CD8-positive, alpha-beta memory T cell (primary cell): ENCODE results near the gene FUT2. TPM values are rescaled to one million over a fixed set of nuclear protein-coding genes. Genes with fewer than 3 reads are reported as not detected.
A peak's percentile ranks its signal among the peaks of the same experiment; 100 is the strongest.

Experiments used
- CTCF ChIA-PET: fragments of 350-600 bp; sonication (Branson Sonifier 250); formaldehyde crosslinking; loops from one replicate; lab custom pipeline; 2021; ENCODE audit warnings: antibody characterized with exemption; lab: Charles Lee
- POLR2A ChIA-PET: fragments of 350-600 bp; sonication (Branson Sonifier 250); formaldehyde crosslinking; loops from one replicate; lab custom pipeline; 2021; ENCODE audit warnings: antibody characterized with exemption; lab: Charles Lee
- DNase-seq, 5 donors: peaks; one replicate each; pipeline versions ENCODE4 v3.0.0 to v3.0.0-alpha.2; 2020 to 2022; ENCODE audit warnings: mixed read lengths in 1 of 5
- H3K27ac ChIP-seq: one replicate; pipeline ENCODE4 v1.7.0; 2013; ENCODE audit warnings: low read depth, mild to moderate bottlenecking, low read length, moderate library complexity
- H3K27me3 ChIP-seq: 2 replicates; pipeline ENCODE4 v1.7.0; 2013; ENCODE audit warnings: low read length, mild to moderate bottlenecking; ENCODE audit not compliant: insufficient read depth, poor library complexity, severe bottlenecking
- H3K36me3 ChIP-seq: 2 replicates; pipeline ENCODE4 v1.7.0; 2013; ENCODE audit warnings: mild to moderate bottlenecking, low read length, moderate library complexity; ENCODE audit not compliant: insufficient read depth
- H3K4me1 ChIP-seq: 2 replicates; pipeline ENCODE4 v1.7.0; 2013; ENCODE audit warnings: mild to moderate bottlenecking, low read length, moderate library complexity; ENCODE audit not compliant: insufficient read depth
- H3K4me3 ChIP-seq: 2 replicates; pipeline ENCODE4 v1.7.0; 2013; ENCODE audit warnings: mild to moderate bottlenecking, low read length
- H3K9me3 ChIP-seq: 2 replicates; pipeline ENCODE4 v1.7.0; 2013; ENCODE audit warnings: mild to moderate bottlenecking, low read length
- H3K27ac Mint-ChIP-seq, 8 donors: one replicate each; pipeline ENCODE4 v1.8.0; 2020 to 2021; ENCODE audit warnings: mixed read lengths in 8 of 8, mild to moderate bottlenecking in 6 of 8, inconsistent platforms in 3 of 8, moderate library complexity in 3 of 8
- H3K27me3 Mint-ChIP-seq, 2 donors: one replicate each; pipeline ENCODE4 v1.8.0; 2020 to 2021; ENCODE audit warnings: mixed read lengths in 2 of 2, mild to moderate bottlenecking in 1 of 2, moderate library complexity in 1 of 2
- H3K36me3 Mint-ChIP-seq, 3 donors: one replicate each; pipeline ENCODE4 v1.8.0; 2020 to 2021; ENCODE audit warnings: mixed read lengths in 3 of 3, inconsistent platforms in 1 of 3, mild to moderate bottlenecking in 1 of 3
- H3K4me1 Mint-ChIP-seq, 3 donors: one replicate each; pipeline ENCODE4 v1.8.0; 2020 to 2021; ENCODE audit warnings: mixed read lengths in 3 of 3, inconsistent platforms in 1 of 3, mild to moderate bottlenecking in 1 of 3
- H3K4me3 Mint-ChIP-seq, 7 donors: one replicate each; pipeline ENCODE4 v1.8.0; 2020 to 2021; ENCODE audit warnings: mixed read lengths in 7 of 7, mild to moderate bottlenecking in 6 of 7, moderate library complexity in 4 of 7, inconsistent platforms in 2 of 7
- H3K9me3 Mint-ChIP-seq, 5 donors: one replicate each; pipeline ENCODE4 v1.8.0; 2020 to 2022; ENCODE audit warnings: mixed read lengths in 5 of 5, mild to moderate bottlenecking in 3 of 5, moderate library complexity in 2 of 5, inconsistent platforms in 1 of 5
- polyA plus RNA-seq: library from polyadenylated mRNA; unstranded; fragments of 300-500 nt; fragmentation: Illumina TruSeq; gene quantifications from one replicate; pipeline ENCODE4 v1.2.3, GENCODE V29; 2021
- total RNA-seq, 2 experiments: library from RNA; stranded (reverse); gene quantifications; one replicate each; pipeline ENCODE4 v1.2.3, GENCODE V29; 2021

Gene FUT2
- total and polyA plus RNA-seq, 3 experiments from 2014 or later, result 0.33 TPM; not detected in 2

GRCh38 chr19:48664476-48664875, 31.3 kb upstream of the FUT2 start:
- H3K36me3 ChIP-seq, result no peaks in the 10 kb centered on the region
- Mint-ChIP-seq H3K9me3 (no peaks in the 10 kb centered on the region), H3K27me3 (peaks cover 0 to 2% of the 10 kb centered on the region in 2 donors), H3K36me3 (no peaks in the 10 kb centered on the region), H3K27ac (no peak overlapping the region), H3K4me3 (no peak overlapping the region), H3K4me1 (peaks cover 7 to 9% (median 9%) of the 10 kb centered on the region in 3 donors)
- no peaks in the 10 kb centered on the region for H3K9me3 ChIP-seq
- H3K4me3 ChIP-seq, result no peak overlapping the region
- CTCF ChIA-PET, result no interaction called here
- POLR2A ChIA-PET, result no interaction called here
- no peak for DNase-seq
- peaks cover 10% of the 10 kb centered on the region for H3K4me1 ChIP-seq
- no peaks in the 10 kb centered on the region for H3K27me3 ChIP-seq
- H3K27ac ChIP-seq, result no peak overlapping the region

GRCh38 chr19:48665786-48666185, 30.0 kb upstream of the FUT2 start:
- Histone ChIP-seq H3K27me3 (no peaks in the 10 kb centered on the region), H3K36me3 (no peaks in the 10 kb centered on the region), H3K4me1 (peaks cover 8% of the 10 kb centered on the region), H3K27ac (no peak overlapping the region), H3K4me3 (no peak overlapping the region), H3K9me3 (no peaks in the 10 kb centered on the region)
- H3K27me3 Mint-ChIP-seq, result peaks cover 0 to 2% of the 10 kb centered on the region in 2 donors
- peaks cover 0 to 1% (median 0%) of the 10 kb centered on the region in 3 donors for H3K36me3 Mint-ChIP-seq
- no peak for DNase-seq
- ChIA-PET CTCF (interaction anchor here (1.2 kb wide), 1 partner anchor 9 kb away, joined by 3 read pairs; no protein-coding TSS in a partner anchor), POLR2A (interaction anchor here (0.6 kb wide), 2 partner anchors 13 to 556 kb away, joined by 3 to 4 read pairs; no protein-coding TSS in a partner anchor)
- peaks cover 0 to 2% (median 0%) of the 10 kb centered on the region in 5 donors for H3K9me3 Mint-ChIP-seq
- H3K4me3 Mint-ChIP-seq, result no peak overlapping the region
- H3K4me1 Mint-ChIP-seq, result peaks cover 5 to 6% (median 6%) of the 10 kb centered on the region in 3 donors
- peak overlapping the region in 1 of 8 donors; percentile 5 for H3K27ac Mint-ChIP-seq

- Mint-ChIP-seq H3K27me3 (no peaks in the 10 kb centered on the region), H3K36me3 (peaks cover 0 to 1% (median 0%) of the 10 kb centered on the region in 3 donors), H3K4me1 (no peaks in the 10 kb centered on the region), H3K27ac (peak overlapping the region in 1 of 8 donors; percentile 97), H3K4me3 (no peak overlapping the region), H3K9me3 (peaks cover 0 to 2% (median 0%) of the 10 kb centered on the region in 5 donors)
- H3K27me3 ChIP-seq, result no peaks in the 10 kb centered on the region
- POLR2A ChIA-PET, result no interaction called here
- CTCF ChIA-PET, result interaction anchor here (1.0 kb wide), 1 partner anchor 15 kb away, joined by 3 read pairs; no protein-coding TSS in a partner anchor
- no peak overlapping the region for H3K27ac ChIP-seq
- no peaks in the 10 kb centered on the region for H3K36me3 ChIP-seq
- H3K4me3 ChIP-seq, result no peak overlapping the region
- no peaks in the 10 kb centered on the region for H3K9me3 ChIP-seq
- DNase-seq, result no peak
- H3K4me1 ChIP-seq, result no peaks in the 10 kb centered on the region
Measured at GRCh38 chr19:48668332-48668731, 27.4 kb upstream of the FUT2 start.

GRCh38 chr19:48668761-48669160, 27.0 kb upstream of the FUT2 start:
- no peaks in the 10 kb centered on the region for H3K27me3 Mint-ChIP-seq
- POLR2A ChIA-PET, result no interaction called here

GRCh38 chr19:48669903-48670668, 25.7 kb upstream of the FUT2 start:
- ChIA-PET CTCF (no interaction called here), POLR2A (interaction anchor here (0.6 kb wide), 1 partner anchor 57 kb away, joined by 3 read pairs; no protein-coding TSS in a partner anchor)
- Mint-ChIP-seq H3K4me3 (no peak overlapping the region), H3K36me3 (peaks cover 0 to 1% (median 0%) of the 10 kb centered on the region in 3 donors), H3K9me3 (peaks cover 0 to 2% (median 0%) of the 10 kb centered on the region in 5 donors), H3K4me1 (peaks cover under 1 to 2% (median 2%) of the 10 kb centered on the region in 3 donors), H3K27ac (peak overlapping the region in 5 of 8 donors; percentile 5 to 94 (median 54)), H3K27me3 (no peaks in the 10 kb centered on the region)
- H3K4me3 ChIP-seq, result no peak overlapping the region
- H3K27ac ChIP-seq, result no peak overlapping the region
- H3K9me3 ChIP-seq, result no peaks in the 10 kb centered on the region
- H3K27me3 ChIP-seq, result no peaks in the 10 kb centered on the region
- H3K36me3 ChIP-seq, result no peaks in the 10 kb centered on the region
- DNase-seq, result no peak
- peaks cover 2% of the 10 kb centered on the region for H3K4me1 ChIP-seq

More at GRCh38 chr19:48668761-48669160, 27.0 kb upstream of the FUT2 start:
- Histone ChIP-seq H3K36me3 (no peaks in the 10 kb centered on the region), H3K27ac (no peak overlapping the region), H3K4me1 (no peaks in the 10 kb centered on the region), H3K4me3 (no peak overlapping the region), H3K27me3 (no peaks in the 10 kb centered on the region), H3K9me3 (no peaks in the 10 kb centered on the region)
- Mint-ChIP-seq H3K4me3 (no peak overlapping the region), H3K9me3 (peaks cover 0 to 2% (median 0%) of the 10 kb centered on the region in 5 donors), H3K27ac (peak overlapping the region in 3 of 8 donors; percentile 47 to 97 (median 91)), H3K4me1 (no peaks in the 10 kb centered on the region), H3K36me3 (peaks cover 0 to 1% (median 0%) of the 10 kb centered on the region in 3 donors)
- CTCF ChIA-PET, result no interaction called here
- DNase-seq, result no peak

- Mint-ChIP-seq H3K4me3 (no peak overlapping the region), H3K9me3 (peaks cover 0 to 2% (median 0%) of the 10 kb centered on the region in 5 donors), H3K27me3 (peaks cover 0 to 1% of the 10 kb centered on the region in 2 donors), H3K27ac (peak overlapping the region in 1 of 8 donors; percentile 29), H3K36me3 (peaks cover 0 to 1% (median 0%) of the 10 kb centered on the region in 3 donors), H3K4me1 (peaks cover 5 to 8% (median 7%) of the 10 kb centered on the region in 3 donors)
- Histone ChIP-seq H3K4me1 (peaks cover 9% of the 10 kb centered on the region), H3K9me3 (no peaks in the 10 kb centered on the region), H3K36me3 (no peaks in the 10 kb centered on the region), H3K27me3 (no peaks in the 10 kb centered on the region), H3K4me3 (no peak overlapping the region), H3K27ac (no peak overlapping the region)
- ChIA-PET POLR2A (interaction anchor here (0.6 kb wide), 2 partner anchors 56 to 302 kb away, joined by 3 to 4 read pairs; no protein-coding TSS in a partner anchor), CTCF (no interaction called here)
- no peak for DNase-seq
Measured at GRCh38 chr19:48670699-48671445, 24.9 kb upstream of the FUT2 start.

DNA sequence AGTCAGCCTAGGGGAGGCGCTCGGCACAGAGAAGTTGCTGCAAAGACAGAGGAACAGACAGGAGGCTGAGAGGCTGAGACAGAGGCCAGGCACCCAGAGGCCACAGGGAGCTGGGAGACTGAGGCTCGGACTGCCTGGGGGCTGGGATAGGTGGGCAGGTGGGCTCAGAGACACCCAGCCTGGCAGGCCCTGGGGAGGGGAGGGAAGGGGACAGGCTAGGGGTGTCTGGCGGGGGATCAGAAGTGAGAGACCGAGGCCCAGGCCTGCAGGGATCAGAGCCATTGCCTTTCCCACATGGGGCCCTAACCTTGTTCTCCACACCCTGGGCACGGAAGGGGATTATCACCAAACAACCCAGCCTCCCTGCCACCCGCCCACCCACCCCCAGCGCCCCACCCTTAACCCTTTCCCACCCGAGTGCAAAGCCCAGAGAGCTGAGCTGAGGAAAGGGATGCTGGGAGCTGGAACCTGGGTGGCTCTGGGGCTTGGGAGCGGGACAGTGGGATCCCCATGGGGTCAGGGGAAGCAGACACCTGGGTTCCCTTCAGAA, 24.2 kb upstream of the FUT2 start:
- H3K4me3 ChIP-seq, result no peak overlapping the region
- peak overlapping the region in 1 of 8 donors; percentile 29 for H3K27ac Mint-ChIP-seq
- ChIA-PET CTCF (no interaction called here), POLR2A (interaction anchor here (0.6 kb wide), 1 partner anchor 302 kb away, joined by 4 read pairs; no protein-coding TSS in a partner anchor)
- no peaks in the 10 kb centered on the region for H3K36me3 ChIP-seq
- peaks cover 0 to 1% of the 10 kb centered on the region in 2 donors for H3K27me3 Mint-ChIP-seq
- DNase-seq, result no peak
- peaks cover 0 to 1% (median 0%) of the 10 kb centered on the region in 3 donors for H3K36me3 Mint-ChIP-seq
- H3K9me3 Mint-ChIP-seq, result peaks cover 0 to 2% (median 0%) of the 10 kb centered on the region in 5 donors
- no peak overlapping the region for H3K4me3 Mint-ChIP-seq
- H3K27me3 ChIP-seq, result no peaks in the 10 kb centered on the region
- H3K4me1 Mint-ChIP-seq, result peaks cover 5 to 8% (median 7%) of the 10 kb centered on the region in 3 donors
- no peaks in the 10 kb centered on the region for H3K9me3 ChIP-seq
- H3K27ac ChIP-seq, result no peak overlapping the region
- peaks cover 9% of the 10 kb centered on the region for H3K4me1 ChIP-seq
